ENCODE data around the gene ANKRD44.

ANKRD44 gene

DNA sequence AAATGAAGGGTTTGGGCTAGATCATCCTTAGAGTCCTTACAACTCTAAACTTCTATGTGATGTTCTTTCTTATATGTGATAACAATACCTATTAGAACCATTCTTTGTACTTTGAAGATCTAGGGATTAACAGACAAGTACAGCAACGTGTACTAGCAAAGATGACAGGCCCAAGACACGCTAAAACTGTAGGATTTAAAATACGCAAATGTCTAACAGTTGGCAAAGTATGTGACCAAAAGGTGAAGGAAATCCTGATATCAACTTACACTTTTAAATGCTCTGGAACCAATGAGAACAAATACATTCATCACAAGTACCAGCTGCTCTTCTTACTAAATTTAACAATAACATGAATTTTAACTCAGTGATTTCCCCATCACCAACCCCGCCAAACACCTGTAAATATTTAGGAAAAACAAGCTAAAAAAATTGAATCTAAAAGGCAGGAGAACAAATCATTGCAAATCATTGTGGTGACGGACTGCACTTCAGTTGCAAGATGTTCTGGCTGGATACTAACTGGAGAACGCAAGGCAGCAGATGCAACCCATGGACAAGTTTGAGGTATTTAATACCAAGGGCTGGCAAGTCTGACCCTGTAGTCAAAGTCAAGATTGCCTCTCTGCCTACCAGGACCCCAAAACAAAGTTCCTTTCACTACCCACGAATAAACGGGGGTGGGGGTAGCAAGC, 1.4 kb downstream of the ANKRD44 start:
- peaks cover 61% of the 10 kb centered on the region for H3K4me1 Mint-ChIP-seq
- H3K36me3 Mint-ChIP-seq = peaks cover 33% of the 10 kb centered on the region
- H3K4me3 Mint-ChIP-seq = peak overlapping the region; percentile 95
- no peaks in the 10 kb centered on the region for H3K9me3 Mint-ChIP-seq
- CTCF ChIA-PET = interaction anchor here (1.0 to 6.2 kb wide), 17 partner anchors 14 to 350 kb away, joined by 3 to 54 read pairs (median 7); no protein-coding TSS in a partner anchor
- no peaks in the 10 kb centered on the region for H3K27me3 Mint-ChIP-seq
- H3K27ac Mint-ChIP-seq = peak overlapping the region; percentile 93
- DNase-seq = no peak

DNA sequence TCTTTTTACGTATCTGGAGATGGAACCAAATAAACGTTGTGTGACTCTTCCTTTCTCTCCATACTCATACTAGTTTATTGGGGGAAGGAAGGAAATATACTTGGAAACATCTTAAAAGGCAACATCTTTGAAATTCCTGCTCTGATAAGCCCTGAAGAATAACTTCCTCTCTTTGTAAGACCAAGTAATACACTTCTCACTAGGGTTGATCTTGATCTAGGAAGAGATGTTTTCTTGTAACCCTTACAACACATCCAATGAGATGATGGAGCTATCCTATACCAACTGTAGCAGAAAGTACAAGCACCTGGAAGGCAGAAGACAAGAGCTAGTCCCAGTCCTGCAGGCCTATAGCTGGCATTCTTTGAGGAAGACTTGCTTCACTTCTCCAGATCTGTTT, 2.0 kb downstream of the ANKRD44 start:
- Mint-ChIP-seq H3K4me1 (peaks cover 64% of the 10 kb centered on the region), H3K27me3 (no peaks in the 10 kb centered on the region), H3K9me3 (no peaks in the 10 kb centered on the region), H3K36me3 (peaks cover 33% of the 10 kb centered on the region), H3K27ac (peak overlapping the region; percentile 93), H3K4me3 (peak overlapping the region; percentile 95)
- DNase-seq = no peak
- CTCF ChIA-PET = interaction anchor here (0.9 to 6.2 kb wide), 15 partner anchors 13 to 349 kb away, joined by 3 to 54 read pairs (median 6); no protein-coding TSS in a partner anchor

DNA sequence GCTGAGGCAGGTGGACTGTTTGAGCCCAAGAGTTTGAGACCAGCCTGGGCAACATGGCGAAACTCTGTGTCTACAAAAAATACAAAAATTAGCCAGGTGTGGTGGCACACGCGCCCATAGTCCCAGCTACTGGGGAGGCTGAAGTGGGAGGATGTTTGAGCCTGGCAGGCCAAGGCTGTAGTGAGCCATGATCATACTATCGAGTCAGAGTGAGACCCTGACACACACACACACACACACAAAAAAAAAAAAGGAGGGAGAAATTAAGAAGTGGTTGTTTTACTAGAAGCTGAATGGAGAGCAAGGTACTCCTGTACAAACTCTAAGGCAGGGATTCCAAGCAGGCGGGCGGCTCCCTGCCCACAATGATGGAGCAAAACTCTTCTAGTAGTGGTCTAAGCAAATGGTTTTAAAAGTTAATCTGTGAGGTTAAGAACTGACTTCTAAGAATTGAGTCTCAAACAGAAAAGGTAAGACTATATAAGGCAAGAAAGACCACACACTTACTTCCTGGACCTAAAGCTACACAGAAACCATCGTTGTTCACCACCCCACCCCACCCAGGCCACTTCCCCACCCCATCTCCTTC, 2.6 kb downstream of the ANKRD44 start:
- Mint-ChIP-seq H3K9me3 (no peaks in the 10 kb centered on the region), H3K27me3 (no peaks in the 10 kb centered on the region), H3K27ac (peak overlapping the region; percentile 93), H3K36me3 (peaks cover 35% of the 10 kb centered on the region), H3K4me3 (peak overlapping the region; percentile 95), H3K4me1 (peaks cover 68% of the 10 kb centered on the region)
- CTCF ChIA-PET = interaction anchor here (0.6 to 6.2 kb wide), 17 partner anchors 13 to 348 kb away, joined by 3 to 54 read pairs (median 6); no protein-coding TSS in a partner anchor
- peak; percentile 77 for DNase-seq

- H3K4me1 Mint-ChIP-seq = peaks cover 69% of the 10 kb centered on the region
- peaks cover 41% of the 10 kb centered on the region for H3K36me3 Mint-ChIP-seq
- CTCF ChIA-PET = interaction anchor here (0.6 to 6.2 kb wide), 10 partner anchors 12 to 193 kb away, joined by 3 to 54 read pairs (median 6); no protein-coding TSS in a partner anchor
- no peak for DNase-seq
- peak overlapping the region; percentile 95 for H3K4me3 Mint-ChIP-seq
- peak overlapping the region; percentile 93 for H3K27ac Mint-ChIP-seq
- no peaks in the 10 kb centered on the region for H3K9me3 Mint-ChIP-seq
- H3K27me3 Mint-ChIP-seq = no peaks in the 10 kb centered on the region
These were observed 3.2 kb downstream of the ANKRD44 start for GRCh38 chr2:197307236-197307932.

DNA sequence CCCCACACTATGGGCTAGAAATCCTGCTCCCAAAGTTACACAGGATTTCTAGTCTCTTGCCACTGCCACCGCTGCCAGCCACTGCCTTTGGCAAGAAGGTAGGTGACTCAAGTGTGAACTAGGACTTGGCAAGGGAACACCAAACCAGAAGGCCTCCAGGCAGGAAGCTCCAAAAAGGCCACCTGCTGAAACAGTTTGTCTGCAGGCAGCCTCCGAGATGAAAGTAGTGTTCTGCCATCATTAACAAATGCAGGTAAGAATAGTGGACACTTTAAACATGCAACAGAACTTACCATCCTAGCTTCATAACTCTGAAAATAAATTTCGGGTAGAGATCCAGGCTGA, 3.9 kb downstream of the ANKRD44 start:
- H3K27ac Mint-ChIP-seq = peak overlapping the region; percentile 93
- CTCF ChIA-PET = interaction anchor here (0.9 to 6.2 kb wide), 5 partner anchors 11 to 193 kb away, joined by 3 to 49 read pairs (median 4); no protein-coding TSS in a partner anchor
- H3K9me3 Mint-ChIP-seq = no peaks in the 10 kb centered on the region
- peaks cover 47% of the 10 kb centered on the region for H3K36me3 Mint-ChIP-seq
- H3K4me1 Mint-ChIP-seq = peaks cover 68% of the 10 kb centered on the region
- H3K27me3 Mint-ChIP-seq = no peaks in the 10 kb centered on the region
- peak; percentile 55 for DNase-seq
- peak overlapping the region; percentile 95 for H3K4me3 Mint-ChIP-seq

- H3K4me1 Mint-ChIP-seq = peaks cover 68% of the 10 kb centered on the region
- H3K36me3 Mint-ChIP-seq = peaks cover 51% of the 10 kb centered on the region
- H3K27ac Mint-ChIP-seq = peak overlapping the region; percentile 93
- H3K9me3 Mint-ChIP-seq = no peaks in the 10 kb centered on the region
- H3K27me3 Mint-ChIP-seq = no peaks in the 10 kb centered on the region
- no peak for DNase-seq
- CTCF ChIA-PET = interaction anchor here (0.9 to 6.2 kb wide), 6 partner anchors 11 to 192 kb away, joined by 3 to 49 read pairs (median 6); no protein-coding TSS in a partner anchor
- peak overlapping the region; percentile 95 for H3K4me3 Mint-ChIP-seq
These were observed 4.4 kb downstream of the ANKRD44 start for GRCh38 chr2:197306024-197306695.

GRCh38 chr2:197304556-197305011, 6.0 kb downstream of the ANKRD44 start:
- CTCF ChIA-PET = interaction anchor here (0.7 to 6.2 kb wide), 9 partner anchors 9 to 113 kb away, joined by 3 to 49 read pairs (median 4); no protein-coding TSS in a partner anchor
- Mint-ChIP-seq H3K4me3 (peak overlapping the region; percentile 95), H3K9me3 (no peaks in the 10 kb centered on the region), H3K27ac (peak overlapping the region; percentile 93), H3K27me3 (no peaks in the 10 kb centered on the region), H3K4me1 (peaks cover 82% of the 10 kb centered on the region), H3K36me3 (peaks cover 60% of the 10 kb centered on the region)
- no peak for DNase-seq

- peaks cover 96% of the 10 kb centered on the region for H3K4me1 Mint-ChIP-seq
These were observed 10.4 kb downstream of the ANKRD44 start for GRCh38 chr2:197300139-197300538.

DNA sequence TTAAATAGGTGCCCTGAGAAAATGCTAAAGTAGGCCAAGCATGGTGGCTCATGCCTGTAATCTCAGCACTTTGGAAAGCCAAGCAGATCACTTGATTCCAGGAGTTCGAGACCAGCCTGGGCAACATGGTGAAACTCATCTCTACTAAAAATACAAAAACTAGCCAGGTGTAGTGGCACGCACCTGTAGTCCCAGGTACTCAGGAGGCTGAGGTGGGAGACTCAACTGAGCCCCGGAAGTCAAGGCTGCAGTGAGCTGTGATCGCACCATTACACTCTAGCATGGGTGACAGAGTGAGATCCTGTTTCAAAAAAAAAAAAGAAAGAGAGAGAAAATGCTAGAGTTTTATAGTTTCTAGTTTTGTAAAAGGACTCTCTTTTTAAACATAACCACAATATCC, 12.0 kb downstream of the ANKRD44 start:
- peaks cover 99% of the 10 kb centered on the region for H3K4me1 Mint-ChIP-seq
- no peak overlapping the region for H3K4me3 Mint-ChIP-seq
- DNase-seq = peak; percentile 44
- peaks cover 11% of the 10 kb centered on the region for H3K9me3 Mint-ChIP-seq
- no peaks in the 10 kb centered on the region for H3K27me3 Mint-ChIP-seq
- peaks cover 79% of the 10 kb centered on the region for H3K36me3 Mint-ChIP-seq
- CTCF ChIA-PET = interaction anchor here (6.6 kb wide), 1 partner anchor 9 kb away, joined by 49 read pairs; the partner anchor contains the start of gene ANKRD44
- peak overlapping the region; percentile 94 for H3K27ac Mint-ChIP-seq

More at GRCh38 chr2:197300139-197300538, 10.4 kb downstream of the ANKRD44 start:
- CTCF ChIA-PET = no interaction called here
- DNase-seq = no peak
- Mint-ChIP-seq H3K4me3 (no peak overlapping the region), H3K27ac (peak overlapping the region; percentile 33), H3K9me3 (peaks cover 11% of the 10 kb centered on the region), H3K27me3 (no peaks in the 10 kb centered on the region), H3K36me3 (peaks cover 76% of the 10 kb centered on the region)

GRCh38 chr2:197297772-197298318, 12.7 kb downstream of the ANKRD44 start:
- H3K4me3 Mint-ChIP-seq = peak overlapping the region; percentile 54
- CTCF ChIA-PET = interaction anchor here (6.6 kb wide), 1 partner anchor 10 kb away, joined by 49 read pairs; the partner anchor contains the start of gene ANKRD44
- H3K9me3 Mint-ChIP-seq = peaks cover 11% of the 10 kb centered on the region
- DNase-seq = no peak
- peak overlapping the region; percentile 94 for H3K27ac Mint-ChIP-seq
- no peaks in the 10 kb centered on the region for H3K27me3 Mint-ChIP-seq
- H3K4me1 Mint-ChIP-seq = peaks cover 99% of the 10 kb centered on the region
- H3K36me3 Mint-ChIP-seq = peaks cover 77% of the 10 kb centered on the region

DNA sequence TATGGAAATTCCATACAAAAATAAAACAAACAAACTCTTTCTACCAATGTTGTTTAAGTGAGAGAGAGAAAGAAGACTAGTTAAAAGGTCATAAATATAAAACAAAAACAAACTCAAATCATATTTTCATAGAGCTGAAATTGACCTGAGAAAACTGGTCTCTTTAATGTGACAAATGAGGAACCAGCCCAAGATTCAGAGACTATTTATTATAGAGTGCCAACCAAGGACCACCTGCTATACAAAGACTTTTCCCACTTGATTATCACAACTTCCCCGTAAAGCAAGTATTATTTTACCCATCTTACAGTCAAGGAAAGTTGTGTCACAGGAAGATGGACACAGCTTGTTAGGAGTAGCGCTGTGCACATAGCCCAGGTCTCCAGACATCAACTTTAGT, 13.3 kb downstream of the ANKRD44 start:
- Mint-ChIP-seq H3K36me3 (peaks cover 78% of the 10 kb centered on the region), H3K27me3 (no peaks in the 10 kb centered on the region), H3K27ac (peak overlapping the region; percentile 94), H3K9me3 (peaks cover 11% of the 10 kb centered on the region), H3K4me1 (peaks cover 100% of the 10 kb centered on the region), H3K4me3 (peak overlapping the region; percentile 37)
- CTCF ChIA-PET = interaction anchor here (0.6 to 6.6 kb wide), 2 partner anchors 10 kb away, joined by 3 to 49 read pairs; partner anchors contain the start of gene ANKRD44
- DNase-seq = no peak

DNA sequence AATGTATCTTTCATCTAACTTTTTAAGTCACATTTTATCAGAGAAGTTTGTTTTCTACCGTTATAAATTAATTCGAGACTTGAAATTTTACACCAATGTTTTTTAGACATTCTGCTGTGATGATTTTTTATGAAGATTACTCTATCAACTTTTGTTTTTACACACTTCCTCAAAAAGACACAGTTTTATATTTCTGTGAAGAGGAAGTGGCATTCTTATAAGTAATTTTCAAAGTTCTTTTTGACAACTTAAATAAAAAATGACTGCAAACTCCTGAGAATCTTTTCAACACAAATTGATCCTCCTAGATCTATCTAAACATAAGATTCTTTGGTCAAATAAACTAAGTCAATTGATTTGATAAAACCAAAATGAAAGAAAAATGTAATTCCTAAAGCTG, 13.7 kb downstream of the ANKRD44 start:
- DNase-seq = no peak
- peaks cover 78% of the 10 kb centered on the region for H3K36me3 Mint-ChIP-seq
- H3K27ac Mint-ChIP-seq = peak overlapping the region; percentile 94
- peaks cover 12% of the 10 kb centered on the region for H3K9me3 Mint-ChIP-seq
- peak overlapping the region; percentile 37 for H3K4me3 Mint-ChIP-seq
- CTCF ChIA-PET = interaction anchor here (0.6 to 6.6 kb wide), 2 partner anchors 9 to 11 kb away, joined by 3 to 49 read pairs; partner anchors contain the start of gene ANKRD44
- no peaks in the 10 kb centered on the region for H3K27me3 Mint-ChIP-seq
- H3K4me1 Mint-ChIP-seq = peaks cover 100% of the 10 kb centered on the region

DNA sequence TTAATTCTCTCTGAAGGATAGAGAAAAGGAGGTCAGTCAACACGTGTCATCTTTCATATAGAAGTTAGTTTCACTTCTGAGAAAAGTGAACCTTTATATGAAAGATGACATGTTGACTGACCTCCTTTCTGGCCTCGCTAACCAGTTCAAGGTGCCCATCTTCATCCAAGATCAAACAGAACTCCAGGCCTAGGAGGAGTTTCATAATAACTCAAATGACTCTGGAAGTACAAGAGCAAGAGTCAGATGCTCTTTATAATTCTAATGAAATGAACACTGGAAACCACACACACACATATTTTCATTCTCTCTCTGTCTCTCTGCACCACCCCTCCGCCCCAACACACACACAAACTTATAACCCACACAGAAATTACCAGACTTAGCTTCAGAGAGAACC, 16.3 kb downstream of the ANKRD44 start:
- H3K36me3 Mint-ChIP-seq = peaks cover 72% of the 10 kb centered on the region

More for the DNA sequence above, 16.3 kb downstream of the ANKRD44 start:
- CTCF ChIA-PET = interaction anchor here (6.6 kb wide), 1 partner anchor 13 kb away, joined by 49 read pairs; the partner anchor contains the start of gene ANKRD44
- Mint-ChIP-seq H3K27ac (peak overlapping the region; percentile 88), H3K9me3 (peaks cover 16% of the 10 kb centered on the region), H3K4me1 (peaks cover 91% of the 10 kb centered on the region), H3K4me3 (peak overlapping the region; percentile 52), H3K27me3 (no peaks in the 10 kb centered on the region)
- no peak for DNase-seq

Data from activated naive CD4-positive, alpha-beta T cell treated with anti-CD3 and anti-CD28 coated beads, Interleukin-2, amount 10 ng/mL, durations not matched to agents 7 days and 5 days (primary cell).